GM21515 (cell line): ENCODE results near the gene SGO2.
"Not testable (repeated sequence)": the region's sequence is repeated elsewhere in the genome, so short reads cannot be mapped to it uniquely, and the experiment has no call there.

ENCODE experiments used
- ATAC-seq: cut with Tn5 transposase; IDR thresholded peaks from one replicate; pipeline ENCODE4 v1.9.1; 2021; ENCODE audit not compliant: unreplicated experiment

The SGO2 gene

GRCh38 chr2:200617156-200618053 lies 91.4 kb downstream of the SGO2 start:
- ATAC-seq: no peak

- ATAC-seq: no peak
Observed at GRCh38 chr2:200618054-200618419, 92.0 kb downstream of the SGO2 start.

GRCh38 chr2:200618590-200619021 lies 92.6 kb downstream of the SGO2 start:
- no peak for ATAC-seq

- ATAC-seq: no peak
Observed at GRCh38 chr2:200619279-200619678, 93.3 kb downstream of the SGO2 start.

GRCh38 chr2:200620606-200621390 lies 94.8 kb downstream of the SGO2 start:
- ATAC-seq: no peak

- ATAC-seq: no peak
Observed at GRCh38 chr2:200622106-200622505, 96.1 kb downstream of the SGO2 start.

- no peak for ATAC-seq
Observed at GRCh38 chr2:200624026-200624425, 98.0 kb downstream of the SGO2 start.

- ATAC-seq: no peak
Observed at GRCh38 chr2:200624658-200625057, 98.7 kb downstream of the SGO2 start.

GRCh38 chr2:200625282-200625681 lies 99.3 kb downstream of the SGO2 start:
- ATAC-seq: no peak

GRCh38 chr2:200625958-200626363 lies 100.0 kb downstream of the SGO2 start:
- ATAC-seq: no peak

GRCh38 chr2:200627110-200627770 lies 101.2 kb downstream of the SGO2 start:
- ATAC-seq: no peak

GRCh38 chr2:200628461-200628860 lies 102.5 kb downstream of the SGO2 start:
- ATAC-seq: not testable (repeated sequence)

GRCh38 chr2:200631287-200631686 lies 105.3 kb downstream of the SGO2 start:
- no peak for ATAC-seq
